GM18873 (cell line): ENCODE measurements around the gene CCL24.
"Not testable (repeated sequence)": the region's sequence is repeated elsewhere in the genome, so short reads cannot be mapped to it uniquely, and the experiment has no call there.

ENCODE experiments used
- ATAC-seq: cut with Tn5 transposase; IDR thresholded peaks from one replicate; pipeline ENCODE4 v1.9.1; 2021; ENCODE audit warnings: mild to moderate bottlenecking, moderate library complexity, moderate number of reproducible peaks; ENCODE audit not compliant: unreplicated experiment, low FRiP score

Gene CCL24

DNA sequence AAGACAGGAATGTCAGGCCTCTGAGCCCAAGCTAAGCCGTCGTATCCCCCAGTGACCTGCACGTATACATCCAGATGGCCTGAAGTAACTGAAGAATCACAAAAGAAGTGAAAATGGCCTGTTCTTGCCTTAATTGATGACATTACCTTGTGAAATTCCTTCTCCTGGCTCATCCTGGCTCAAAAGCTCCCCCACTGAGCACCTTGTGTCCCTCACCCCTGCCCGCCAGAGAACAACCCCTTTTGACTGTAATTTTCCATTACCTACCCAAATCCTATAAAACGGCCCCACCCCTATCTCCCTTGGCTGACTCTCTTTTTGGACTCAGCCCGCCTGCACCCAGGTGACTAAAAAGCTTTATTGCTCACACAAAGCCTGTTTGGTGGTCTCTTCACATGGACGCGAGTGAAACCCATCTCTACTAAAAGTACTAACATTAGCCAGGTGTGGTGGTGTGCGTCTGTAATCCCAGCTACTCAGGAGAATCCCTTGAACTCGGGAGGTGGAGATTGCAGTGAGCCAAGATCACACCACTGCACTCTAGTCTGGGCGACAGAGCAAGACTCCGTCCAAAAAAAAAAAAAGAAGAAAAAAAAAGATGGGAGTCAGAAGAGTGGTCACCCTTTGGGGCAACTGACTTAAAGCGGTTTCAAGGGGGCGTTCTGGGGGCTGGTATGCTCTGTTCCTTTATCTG lies 25.3 kb downstream of the CCL24 start:
- ATAC-seq = not testable (repeated sequence)

DNA sequence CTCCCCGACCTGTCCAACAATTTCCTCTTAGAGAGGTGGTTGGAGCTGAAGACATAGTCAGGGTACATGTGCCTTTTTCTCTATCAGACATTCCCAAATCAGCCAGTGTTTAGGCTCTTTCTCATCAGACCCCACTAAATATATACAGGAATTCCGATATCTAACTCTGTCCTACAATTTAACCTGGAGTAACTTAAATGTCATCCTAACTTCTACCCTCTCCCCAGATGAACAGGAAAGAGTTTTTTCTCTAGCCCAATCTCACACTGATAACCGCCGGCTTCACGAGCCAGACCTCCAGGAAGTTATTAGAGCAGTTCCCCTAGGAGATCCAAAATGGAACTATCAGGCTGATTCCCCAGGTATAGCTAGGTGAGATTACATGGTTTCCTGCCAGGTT lies 30.5 kb downstream of the CCL24 start:
- not testable (repeated sequence) for ATAC-seq

DNA sequence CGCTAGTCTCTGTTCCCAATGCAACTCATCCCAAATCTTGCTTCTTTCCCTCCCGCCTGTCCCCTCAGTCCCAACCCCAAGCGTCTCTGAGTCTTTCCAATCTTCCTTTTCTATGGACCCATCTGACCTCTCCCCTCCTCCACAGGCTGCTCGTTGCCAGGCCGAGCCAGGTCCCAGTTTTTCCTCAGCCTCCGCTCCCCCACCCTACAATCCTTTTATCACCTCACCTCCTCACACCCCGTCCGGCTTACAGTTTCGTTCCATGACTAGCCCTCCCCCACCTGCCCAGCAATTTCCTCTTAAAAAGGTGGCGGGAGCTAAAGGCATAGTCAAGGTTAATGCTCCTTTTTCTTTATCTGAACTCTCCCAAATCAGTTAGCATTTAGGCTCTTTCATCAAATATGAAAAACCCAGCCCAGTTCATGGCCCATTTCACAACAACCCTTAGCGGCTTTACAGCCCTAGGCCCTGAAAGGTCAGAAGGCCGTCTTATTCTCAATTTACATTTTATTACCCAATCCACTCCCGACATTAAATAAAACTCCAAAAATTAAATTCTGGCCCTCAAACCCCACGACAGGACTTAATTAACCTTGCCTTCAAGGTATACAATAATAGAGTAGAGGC lies 32.8 kb downstream of the CCL24 start:
- ATAC-seq = not testable (repeated sequence)

DNA sequence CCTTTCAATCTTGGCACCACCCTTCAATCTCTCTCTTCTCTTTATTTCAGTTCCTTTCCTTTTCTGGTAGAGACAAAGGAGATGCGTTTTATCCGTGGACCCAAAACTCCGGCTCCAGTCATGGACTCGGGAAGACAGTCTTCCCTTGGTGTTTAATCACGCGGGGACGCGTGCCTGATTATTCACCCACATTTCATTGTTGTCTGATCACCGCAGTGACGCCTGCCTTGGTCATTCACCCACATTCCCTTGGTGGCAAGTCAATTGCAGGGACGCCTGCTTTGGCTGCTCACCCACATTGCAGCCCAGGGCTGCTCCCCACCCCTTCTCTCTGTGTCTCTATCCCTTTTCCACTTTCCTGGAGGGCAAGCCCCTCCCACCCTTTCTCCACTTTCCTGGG lies 34.1 kb downstream of the CCL24 start:
- not testable (repeated sequence) for ATAC-seq

DNA sequence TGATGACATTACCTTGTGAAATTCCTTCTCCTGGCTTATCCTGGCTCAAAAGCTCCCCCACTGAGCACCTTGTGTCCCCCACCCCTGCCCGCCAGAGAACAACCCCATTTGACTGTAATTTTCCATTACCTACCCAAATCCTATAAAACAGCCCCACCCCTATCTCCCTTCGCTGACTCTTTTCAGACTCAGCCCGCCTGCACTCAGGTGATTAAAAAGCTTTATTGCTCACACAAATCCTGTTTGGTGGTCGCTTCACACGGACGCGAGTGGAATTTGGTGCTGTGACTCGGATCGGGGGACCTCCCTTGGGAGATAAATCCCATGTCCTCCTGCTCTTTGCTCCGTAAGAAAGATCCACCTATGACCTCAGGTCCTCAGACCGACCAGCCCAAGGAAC lies 34.6 kb downstream of the CCL24 start:
- ATAC-seq = not testable (repeated sequence)

DNA sequence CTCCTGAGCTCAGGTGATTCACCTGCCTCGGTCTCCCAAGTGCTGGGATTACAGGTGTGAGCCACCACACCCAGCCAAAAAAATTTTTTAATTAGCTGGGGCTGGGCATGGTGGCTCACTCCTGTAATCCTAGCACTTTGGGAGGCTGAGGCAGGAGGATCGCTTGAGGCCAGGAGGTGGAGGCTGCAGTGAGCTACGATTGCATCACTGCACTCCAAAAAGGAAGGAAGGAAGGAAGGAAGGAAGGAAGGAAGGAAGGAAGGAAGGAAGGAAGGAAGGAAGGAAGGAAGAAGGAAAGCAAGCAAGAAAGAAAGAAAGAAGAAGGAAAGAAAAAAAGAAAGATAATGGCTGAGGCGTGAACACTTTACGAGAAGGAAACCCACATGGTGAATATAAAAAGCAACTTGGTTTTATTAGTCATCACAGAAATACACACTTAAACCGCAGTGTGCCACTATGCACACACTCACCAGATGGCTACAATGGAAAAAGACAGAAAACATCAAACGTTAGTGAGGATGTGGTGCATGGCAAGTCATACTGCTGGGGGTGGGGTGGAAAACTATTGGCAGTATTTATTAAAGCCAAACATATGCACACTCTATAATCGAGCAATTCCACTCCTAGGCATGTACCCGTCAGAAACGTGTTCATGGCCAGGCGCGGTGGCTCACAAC lies 37.2 kb downstream of the CCL24 start:
- ATAC-seq = no peak

DNA sequence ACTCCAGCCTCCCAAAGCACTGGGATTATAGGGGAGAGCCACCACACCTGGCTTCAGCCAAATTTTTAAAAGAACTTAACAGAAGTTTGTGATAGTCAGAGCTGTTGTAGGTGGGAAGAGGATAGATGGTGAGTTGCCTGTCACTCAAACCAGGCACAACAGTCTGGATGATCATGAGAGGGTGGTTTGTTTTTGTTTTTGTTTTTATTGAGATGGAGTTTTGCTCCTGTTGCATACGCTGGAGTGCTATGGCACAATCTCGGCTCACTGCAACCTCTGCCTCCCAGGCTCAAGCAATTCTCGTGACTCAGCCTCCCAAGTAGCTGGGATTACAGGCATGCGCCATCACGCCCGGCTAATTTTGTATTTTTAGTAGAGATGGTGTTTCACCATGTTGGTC lies 39.6 kb downstream of the CCL24 start:
- not testable (repeated sequence) for ATAC-seq

DNA sequence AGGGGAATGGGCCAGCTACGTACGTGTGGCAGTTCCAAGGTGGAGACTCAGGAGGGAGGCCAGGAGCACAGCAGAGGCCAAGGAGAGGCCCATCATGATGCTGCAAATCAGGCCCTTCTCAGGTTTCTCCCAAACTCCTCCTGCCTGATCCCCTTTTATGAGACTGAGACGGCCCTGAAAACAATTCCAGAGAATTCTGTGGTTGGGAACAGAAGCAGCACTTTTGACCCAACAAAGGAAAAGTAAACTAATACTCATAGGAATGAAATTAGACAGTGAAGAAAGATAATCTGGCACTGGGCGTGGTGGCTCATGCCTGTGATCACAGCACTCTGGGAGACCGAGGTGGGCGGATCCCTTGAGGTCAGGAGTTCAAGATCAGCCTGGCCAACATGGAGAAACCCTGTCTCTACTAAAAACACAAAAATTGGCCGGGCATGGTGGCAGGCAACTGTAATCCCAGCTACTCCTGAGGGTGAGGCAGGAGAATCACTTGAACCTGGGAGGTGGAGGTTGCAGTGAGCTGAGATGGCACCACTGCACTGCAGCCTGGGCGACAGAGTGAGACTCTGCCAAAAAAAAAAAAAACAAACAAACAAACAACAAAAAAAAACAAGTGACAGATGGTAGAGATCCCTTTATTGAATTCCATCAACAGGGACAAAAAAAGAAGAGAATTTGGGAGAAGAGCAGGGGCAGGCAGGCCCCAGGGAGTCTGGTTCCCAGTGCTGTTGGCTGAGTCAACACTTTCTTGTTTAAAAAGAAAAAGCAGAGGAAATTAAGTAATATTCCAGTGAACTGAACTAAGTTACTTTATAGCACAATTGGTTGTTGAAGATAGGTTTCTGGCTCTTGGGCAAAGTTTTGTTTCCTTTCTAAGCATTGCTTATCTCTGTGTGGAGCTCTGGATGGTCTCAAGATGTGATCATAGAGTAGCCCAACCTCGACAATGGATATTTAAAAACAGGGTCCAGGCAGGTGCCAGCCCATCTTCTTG lies 41.2 kb downstream of the CCL24 start, which contains the start of gene CCL26:
Gene CCL26 (minus strand): TSS at position 131 of the 997 bp plus-strand sequence. CDS start 35 bp downstream, at position 96.
- ATAC-seq = no peak

DNA sequence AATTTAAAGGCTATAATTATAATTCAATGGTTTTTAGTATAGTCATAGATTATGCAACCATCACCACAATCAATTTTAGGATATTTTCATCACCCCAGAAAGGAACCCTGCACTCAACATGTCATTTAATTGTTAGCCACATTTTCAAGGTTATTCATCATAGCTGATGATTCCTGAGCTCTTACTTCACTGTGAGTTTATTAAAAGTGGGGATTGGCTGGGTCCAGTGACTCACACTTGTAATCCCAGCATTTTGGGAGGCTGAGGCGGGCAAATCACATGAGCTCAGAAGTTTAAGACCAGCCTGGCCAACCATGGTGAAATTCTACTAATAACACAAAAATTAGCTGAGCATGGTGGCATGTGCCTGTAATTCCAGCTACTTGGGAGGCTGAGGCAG lies 42.4 kb downstream of the CCL24 start:
- no peak for ATAC-seq

DNA sequence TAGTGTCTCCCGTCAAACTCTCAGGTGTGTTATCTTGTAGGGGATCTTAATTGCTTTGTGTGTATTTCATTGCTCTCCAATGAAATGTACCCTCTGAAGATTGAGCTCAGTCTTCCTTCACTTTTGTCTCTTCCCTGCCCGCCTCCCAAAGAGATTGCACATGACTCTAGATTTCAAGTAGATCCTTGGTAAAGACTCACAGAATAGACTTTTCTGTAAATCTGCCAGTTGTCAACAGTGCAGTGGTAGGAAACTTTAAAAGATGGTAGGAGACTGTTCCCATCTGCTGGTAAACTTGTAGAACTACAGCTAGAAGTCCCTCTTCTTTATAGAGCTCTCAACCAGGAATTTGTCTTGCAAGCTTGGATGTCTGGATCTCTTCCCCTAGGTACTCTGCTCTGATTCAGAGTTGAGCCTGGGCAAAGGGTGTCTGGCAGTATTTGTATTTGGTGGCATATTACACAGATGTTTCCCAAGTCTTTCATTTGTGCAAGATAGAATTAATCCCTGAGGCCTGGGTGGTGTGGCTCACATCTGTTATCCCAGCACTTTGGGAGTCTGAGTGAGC lies 51.2 kb downstream of the CCL24 start:
- ATAC-seq = no peak

DNA sequence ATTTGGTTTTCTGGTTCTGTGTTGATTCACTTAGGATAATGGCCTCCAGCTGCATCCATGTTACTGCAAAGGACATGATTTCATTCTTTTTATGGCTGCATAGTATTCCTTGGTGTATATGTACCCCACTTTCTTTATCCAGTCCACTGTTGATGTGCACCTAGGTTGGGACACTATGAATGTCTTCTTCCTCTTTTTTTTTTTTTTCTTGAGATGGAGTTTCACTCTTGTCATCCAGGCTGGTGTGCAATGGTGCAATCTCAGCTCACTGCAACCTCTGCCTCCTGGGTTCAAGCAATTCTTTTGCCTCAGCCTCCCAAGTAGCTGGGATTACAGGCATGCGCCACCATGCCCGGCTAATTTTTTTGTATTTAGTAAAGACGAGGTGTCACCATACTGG lies 51.8 kb downstream of the CCL24 start:
- not testable (repeated sequence) for ATAC-seq
